PC-9 (cell line): Measurements from ENCODE around the gene DCTD. TPM values are rescaled to one million over a fixed set of nuclear protein-coding genes. Genes with fewer than 3 reads are reported as not detected.

Source experiments
- BruUV-seq: library from RNA; stranded (reverse); fragments of 400-500 nt; replicated peaks from 2 replicates; lab custom pipeline; 2021; lab: Mats Ljungman, UMichigan
- CTCF ChIA-PET: fragments of 300-600 bp; sonication (Branson Sonifier 250); formaldehyde crosslinking; loops from one replicate; lab custom pipeline; 2022; ENCODE audit warnings: antibody characterized with exemption; lab: Charles Lee
- POLR2A ChIA-PET: fragments of 300-600 bp; sonication (Branson Sonifier 250); formaldehyde crosslinking; loops from one replicate; lab custom pipeline; 2022; ENCODE audit warnings: antibody characterized with exemption; ENCODE audit not compliant: unreplicated experiment; lab: Charles Lee
- DNase-seq, 2 experiments: peaks; one replicate each; pipeline versions ENCODE4 v3.0.0 to v3.0.0-alpha.2; 2015 to 2022; ENCODE audit warnings: mixed read lengths in 1 of 2
- H2AFZ ChIP-seq: fragments of 200-600 bp; sonication (generic); 2 replicates; pipeline ENCODE4 v1.8.1; 2017; ENCODE audit warnings: antibody characterized with exemption
- H3F3A ChIP-seq: fragments of 200-600 bp; sonication (generic); 2 replicates; pipeline ENCODE4 v1.8.1; 2017; ENCODE audit warnings: antibody characterized with exemption, mild to moderate bottlenecking, low read depth; ENCODE audit not compliant: insufficient read depth
- H3K27ac ChIP-seq: fragments of 200-600 bp; sonication (generic); 2 replicates; pipeline ENCODE4 v1.6.1; 2016; ENCODE audit warnings: mixed run types
- H3K27me3 ChIP-seq: fragments of 200-600 bp; sonication (generic); 2 replicates; pipeline ENCODE4 v1.6.1; 2016; ENCODE audit warnings: low read depth, mixed run types; ENCODE audit not compliant: insufficient read depth
- H3K36me3 ChIP-seq: fragments of 200-600 bp; sonication (generic); 2 replicates; pipeline ENCODE4 v1.6.1; 2016; ENCODE audit warnings: low read depth, mixed run types
- H3K4me1 ChIP-seq: fragments of 200-600 bp; sonication (generic); replicated peaks from 2 replicates; pipeline ENCODE4 v1.6.1; 2016; ENCODE audit warnings: mixed run types; ENCODE audit not compliant: insufficient read depth
- H3K4me2 ChIP-seq: fragments of 200-600 bp; sonication (generic); 2 replicates; pipeline ENCODE4 v1.6.1; 2017; ENCODE audit warnings: mixed run types
- H3K4me3 ChIP-seq: fragments of 200-600 bp; sonication (generic); 2 replicates; pipeline ENCODE4 v1.6.1; 2016; ENCODE audit warnings: mixed run types
- H3K79me2 ChIP-seq: fragments of 200-600 bp; sonication (generic); 2 replicates; pipeline ENCODE4 v1.6.1; 2017; ENCODE audit warnings: low read depth, mixed run types
- H3K9me2 ChIP-seq: fragments of 200-600 bp; sonication (generic); 2 replicates; pipeline ENCODE4 v1.8.1; 2017; ENCODE audit warnings: mild to moderate bottlenecking; ENCODE audit not compliant: insufficient read depth
- H3K9me3 ChIP-seq: fragments of 200-600 bp; sonication (generic); 2 replicates; pipeline ENCODE4 v1.8.1; 2016; ENCODE audit warnings: low read depth; ENCODE audit not compliant: insufficient read depth
- H4K20me1 ChIP-seq: fragments of 200-600 bp; sonication (generic); 2 replicates; pipeline ENCODE4 v1.8.1; 2017; ENCODE audit not compliant: insufficient read depth
- CTCF ChIP-seq: fragments of 200-600 bp; sonication (generic); conservative IDR thresholded peaks from 2 replicates; pipeline ENCODE4 v1.6.1; 2017; ENCODE audit warnings: mixed run types, antibody characterized with exemption, mild to moderate bottlenecking, moderate library complexity
- EZH2 ChIP-seq: fragments of 200-600 bp; sonication (generic); IDR thresholded peaks from 2 replicates; pipeline ENCODE4 v1.8.0; 2017; ENCODE audit warnings: antibody characterized with exemption, low read depth
- intact Hi-C: fragments of 100-400 bp; cut with micrococcal nuclease; formaldehyde crosslinking; loops from one replicate; pipeline ENCODE4 v1.10.0; 2022; ENCODE audit not compliant: unreplicated experiment
- total RNA-seq: library from RNA; stranded (reverse); gene quantifications from 2 replicates; pipeline ENCODE4 v1.2.3, GENCODE V29; 2021

Gene DCTD
- total RNA-seq, 1 experiment from 2014 or later, result 116 TPM

- no peaks in the 10 kb centered on the region for H3K79me2 ChIP-seq
- no peak overlapping the region for H3K4me2 ChIP-seq
- ChIA-PET POLR2A (no interaction called here), CTCF (no interaction called here)
- intact Hi-C loops, result no loop called here
- BruUV-seq, result no TSS peak
- no peaks in the 10 kb centered on the region for H4K20me1 ChIP-seq
- no peak overlapping the region for H2AFZ ChIP-seq
- H3F3A ChIP-seq, result no peaks in the 10 kb centered on the region
- no peaks in the 10 kb centered on the region for H3K4me1 ChIP-seq
- peaks cover 81% of the 10 kb centered on the region for H3K27me3 ChIP-seq
- no peak overlapping the region for H3K4me3 ChIP-seq
- DNase-seq, result no peak
- H3K36me3 ChIP-seq, result no peaks in the 10 kb centered on the region
- no peaks in the 10 kb centered on the region for H3K9me3 ChIP-seq
- no peaks in the 10 kb centered on the region for H3K9me2 ChIP-seq
- TF ChIP-seq CTCF (no peak), EZH2 (no peak)
- no peak overlapping the region for H3K27ac ChIP-seq
Measured at GRCh38 chr4:182846036-182846435, 71.2 kb downstream of the DCTD start.

- no peaks in the 10 kb centered on the region for H3K36me3 ChIP-seq
- no peaks in the 10 kb centered on the region for H3K4me1 ChIP-seq
- BruUV-seq, result no TSS peak
- intact Hi-C loops, result no loop called here
- no peaks in the 10 kb centered on the region for H3F3A ChIP-seq
- H2AFZ ChIP-seq, result no peak overlapping the region
- no peaks in the 10 kb centered on the region for H3K9me3 ChIP-seq
- H3K9me2 ChIP-seq, result no peaks in the 10 kb centered on the region
- no peak for DNase-seq
- peaks cover 79% of the 10 kb centered on the region for H3K27me3 ChIP-seq
- H4K20me1 ChIP-seq, result no peaks in the 10 kb centered on the region
- ChIA-PET POLR2A (no interaction called here), CTCF (no interaction called here)
- no peak overlapping the region for H3K27ac ChIP-seq
- TF ChIP-seq EZH2 (no peak), CTCF (no peak)
- no peak overlapping the region for H3K4me3 ChIP-seq
- no peak overlapping the region for H3K4me2 ChIP-seq
- H3K79me2 ChIP-seq, result no peaks in the 10 kb centered on the region
Measured at GRCh38 chr4:182845618-182846017, 71.6 kb downstream of the DCTD start.

GRCh38 chr4:182843808-182844325 is 73.3 kb downstream of the DCTD start:
- H3F3A ChIP-seq, result no peaks in the 10 kb centered on the region
- intact Hi-C loops, result no loop called here
- no TSS peak for BruUV-seq

More at GRCh38 chr4:182843808-182844325, 73.3 kb downstream of the DCTD start:
- no peaks in the 10 kb centered on the region for H3K36me3 ChIP-seq
- DNase-seq, result no peak
- H3K4me3 ChIP-seq, result no peak overlapping the region
- H3K79me2 ChIP-seq, result no peaks in the 10 kb centered on the region
- H3K4me1 ChIP-seq, result no peaks in the 10 kb centered on the region
- POLR2A ChIA-PET, result no interaction called here
- H3K27me3 ChIP-seq, result peaks cover 78% of the 10 kb centered on the region
- H3K4me2 ChIP-seq, result no peak overlapping the region
- no peaks in the 10 kb centered on the region for H4K20me1 ChIP-seq
- no peaks in the 10 kb centered on the region for H3K9me2 ChIP-seq
- H2AFZ ChIP-seq, result no peak overlapping the region
- no peak overlapping the region for H3K27ac ChIP-seq
- H3K9me3 ChIP-seq, result no peaks in the 10 kb centered on the region
- CTCF ChIA-PET, result no interaction called here
- TF ChIP-seq CTCF (no peak), EZH2 (no peak)
